Measurements from ENCODE around the gene LBR. TPM values are rescaled to one million over a fixed set of nuclear protein-coding genes. Genes with fewer than 3 reads are reported as not detected.

Gene LBR
- total and polyA plus RNA-seq, 2 of the 4 experiments (the other 2 are of a cell fraction): 21.3 to 24.9 TPM

GRCh38 chr1:225442123-225442505 lies 14.3 kb upstream of the LBR start:
- in situ Hi-C loops (cut with MboI; ENCODE audit: low sequenced_read_pairs): no loop called here
- ATAC-seq (ENCODE audit: low read depth): no peak
- H4K8ac ChIP-seq (ENCODE audit: low read depth in 2 of 2, low read length in 2 of 2): no peak overlapping the region
- H3K4ac ChIP-seq (ENCODE audit: low read depth, low read length): no peak overlapping the region
- H3K56ac ChIP-seq (ENCODE audit: extremely low read depth, insufficient read depth, low read length): no peak overlapping the region
- no peaks in the 10 kb centered on the region for H3K79me1 ChIP-seq (ENCODE audit: low read depth in 1 of 2, low read length in 2 of 2)
- H3K4me3 ChIP-seq (ENCODE audit: insufficient read depth, low read depth, low read length): no peak overlapping the region
- H2BK20ac ChIP-seq (ENCODE audit: low read depth, low read length): no peak overlapping the region
- WGBS, 2 experiments (ENCODE audit: extremely low coverage in 2 of 2, insufficient read length in 1 of 2): no CpG with 5 or more reads among the region's 3 CpGs
- no peak overlapping the region for H3K14ac ChIP-seq (replicated peaks; ENCODE audit: low read depth, low read length)
- H3K9me1 ChIP-seq (ENCODE audit: insufficient read depth, low read length): 0 out of 2 replicates have a peak, but pooled peaks cover 5% of the 10 kb centered on the region
- H2BK5ac ChIP-seq (ENCODE audit: low read depth, low read length, poor library complexity, severe bottlenecking): no peak overlapping the region
- intact Hi-C loops (cut with micrococcal nuclease): no loop called here
- no peak overlapping the region for H3K18ac ChIP-seq (ENCODE audit: low read depth, low read length)
- no peaks in the 10 kb centered on the region for H3K36me3 ChIP-seq (ENCODE audit: control insufficient read depth, insufficient read depth, low read length)
- no peak overlapping the region for H4K91ac ChIP-seq (ENCODE audit: insufficient read depth, low read depth, low read length)
- no peak overlapping the region for H2AK9ac ChIP-seq (replicated peaks; ENCODE audit: low read depth, low read length, poor library complexity)
- no peak for DNase-seq
- no peak overlapping the region for H3K9ac ChIP-seq (ENCODE audit: low read depth, low read length)
- H4K5ac ChIP-seq (ENCODE audit: low read depth, low read length): no peak overlapping the region
- no peaks in the 10 kb centered on the region for H4K20me1 ChIP-seq (ENCODE audit: insufficient read depth, low read length)
- no peak overlapping the region for H3K23ac ChIP-seq (ENCODE audit: low read depth, low read length)
- H2AFZ ChIP-seq (replicated peaks; ENCODE audit: low read length, poor library complexity): no peak overlapping the region
- H3K9me3 ChIP-seq (ENCODE audit: control insufficient read depth, insufficient read depth, low read length): no peaks in the 10 kb centered on the region
- no peak overlapping the region for H3K4me2 ChIP-seq (ENCODE audit: low read depth, low read length)
- no peak overlapping the region for H2AK5ac ChIP-seq (ENCODE audit: low read depth, low read length)
- TF ChIP-seq CEBPB (IDR thresholded peaks at IDR 0.05; ENCODE audit: low read depth, low read length): no peak
- TF ChIP-seq POLR2A (IDR thresholded peaks at IDR 0.05; ENCODE audit: low read depth, low read length): no peak
- TF ChIP-seq SMC3 (IDR thresholded peaks at IDR 0.05; ENCODE audit: low read depth, low read length): no peak
- TF ChIP-seq NFE2L2 (IDR thresholded peaks at IDR 0.05; ENCODE audit: low read depth, low read length): no peak
- dilution Hi-C loops (cut with HindIII; ENCODE audit: low sequenced_read_pairs, unreplicated experiment): no loop called here
- BruUV-seq (replicated peaks): no TSS peak
- H2BK15ac ChIP-seq (ENCODE audit: low read depth, low read length): no peak overlapping the region
- no peak overlapping the region for H3K27ac ChIP-seq (ENCODE audit: insufficient read depth, low read length)
- H3K27me3 ChIP-seq (ENCODE audit: control insufficient read depth, insufficient read depth, low read length): no peaks in the 10 kb centered on the region
- peaks cover 4% of the 10 kb centered on the region; the same call in 1 of the 2 replicates for H3K4me1 ChIP-seq (ENCODE audit: control insufficient read depth, insufficient read depth, low read length)
- ChIA-PET CTCF (interaction anchor here (1.1 kb wide), 1 partner anchor 9 kb away, joined by 3 read pairs; no protein-coding TSS in a partner anchor), POLR2A (ENCODE audit: unreplicated experiment) (no interaction called here)
- H2BK120ac ChIP-seq (ENCODE audit: low read depth, low read length): no peak overlapping the region

Data from IMR-90 (cell line).